ENCODE results near the gene FOSL2.
A peak's percentile ranks its signal among the peaks of the same experiment; 100 is the strongest.

Gene FOSL2

DNA sequence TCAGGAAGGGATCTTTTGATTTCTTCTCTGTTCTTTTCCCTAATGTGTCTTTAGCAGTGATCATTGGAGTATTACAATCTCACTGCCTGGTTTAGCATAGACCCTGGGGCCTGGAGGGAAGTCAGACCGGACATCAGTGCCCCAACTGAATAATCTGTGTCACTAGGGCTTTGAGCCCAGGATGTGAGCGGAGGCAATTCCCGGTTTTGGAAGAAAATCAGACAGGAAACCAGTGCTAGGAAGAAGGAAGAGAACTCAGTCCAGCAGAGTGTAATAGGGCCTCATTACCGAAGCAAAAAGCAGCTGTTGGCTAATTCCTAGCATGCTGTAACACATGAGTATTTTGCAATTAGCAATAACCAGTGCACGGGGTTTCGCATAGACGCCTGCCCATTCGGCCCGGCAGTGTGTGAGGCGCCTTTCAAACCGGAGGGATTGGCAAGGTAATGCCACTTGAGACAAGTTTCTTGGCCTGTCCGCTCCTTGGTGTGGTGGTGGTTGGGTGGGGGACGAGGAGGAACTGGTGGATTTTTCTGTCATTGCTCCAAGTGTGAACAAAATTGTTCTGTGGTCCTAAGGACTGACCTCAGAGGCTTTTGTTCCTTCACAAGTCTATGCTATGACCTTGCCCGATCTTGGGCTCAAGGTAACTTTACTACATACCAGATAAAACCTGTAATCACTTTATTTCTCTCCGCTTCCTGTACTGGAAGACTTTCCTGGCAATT lies 2.8 kb downstream of the FOSL2 start:
- DNase-seq (ENCODE audit: low spot score): peak; percentile 73

DNA sequence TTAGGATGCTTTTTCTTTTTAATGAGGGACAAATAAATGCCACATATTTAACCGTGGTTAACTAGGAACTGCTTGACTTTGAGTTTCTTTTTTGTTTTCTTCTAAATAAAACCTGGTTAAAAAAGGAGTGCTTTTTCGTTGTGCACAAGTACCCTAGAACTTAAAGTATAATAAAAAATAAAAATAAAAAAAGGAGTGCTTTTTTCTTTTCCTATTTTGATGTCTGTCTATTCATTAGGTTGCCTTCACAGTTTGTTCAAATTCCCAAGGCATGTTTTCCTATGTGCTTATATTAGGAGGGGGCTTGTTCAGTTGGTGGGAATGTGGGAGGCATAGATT lies 4.4 kb downstream of the FOSL2 start:
- no peak for DNase-seq (ENCODE audit: low spot score)

DNA sequence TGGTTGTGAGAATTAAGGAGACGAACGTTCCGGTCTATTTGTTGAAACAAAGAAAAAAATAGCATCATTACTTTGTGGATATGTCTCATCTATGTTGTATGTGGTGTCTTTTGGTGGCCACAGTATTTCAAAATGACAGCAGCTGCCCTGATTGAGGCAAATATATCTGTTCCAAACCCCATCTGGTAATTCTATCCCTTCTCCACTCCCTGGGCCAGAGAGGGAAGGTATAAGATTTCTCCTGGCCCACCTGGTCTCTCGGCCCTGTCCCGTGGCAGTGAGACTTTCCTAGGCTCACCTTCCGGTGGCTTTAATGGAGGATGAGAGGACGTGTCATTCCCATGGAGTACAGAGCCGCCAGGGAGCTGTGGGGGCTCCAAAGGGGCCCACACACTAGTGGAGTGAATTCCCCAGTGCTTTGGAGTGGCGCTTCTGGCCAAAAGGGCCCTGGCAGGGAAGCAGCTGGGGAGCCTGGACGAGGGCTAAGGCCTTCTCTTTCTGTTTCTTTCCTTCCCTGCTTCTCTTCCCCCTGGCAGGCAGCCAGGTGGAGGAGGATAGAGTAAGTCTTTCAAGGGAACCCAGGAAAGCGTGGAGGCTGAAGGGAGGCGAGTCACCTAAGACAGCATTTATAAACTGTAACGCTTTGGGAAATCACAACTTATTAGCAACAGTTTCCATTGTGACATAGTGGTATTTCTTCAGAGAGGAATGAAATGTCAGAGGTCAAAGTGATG lies 5.6 kb downstream of the FOSL2 start:
- no peak for DNase-seq (ENCODE audit: low spot score)

DNA sequence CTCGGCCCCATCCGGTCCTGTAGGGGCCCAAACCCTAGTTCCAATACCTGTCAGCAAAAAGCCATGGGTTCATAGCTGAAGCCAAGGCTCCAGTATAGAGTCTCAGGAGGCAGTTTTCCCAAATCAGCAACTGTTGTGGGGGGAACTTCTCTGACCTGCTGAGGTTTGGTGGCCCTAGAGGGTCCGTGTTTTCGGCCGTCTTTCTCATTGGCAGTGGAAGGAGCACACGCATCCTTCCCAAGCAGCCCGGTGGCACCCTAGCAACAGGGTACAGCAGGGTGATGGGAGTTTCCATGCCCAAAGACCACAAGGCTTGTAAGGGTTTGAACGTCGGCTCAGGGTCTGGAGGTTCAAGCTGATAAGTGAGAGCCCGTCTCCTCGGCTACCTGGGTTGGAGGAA lies 6.6 kb downstream of the FOSL2 start:
- DNase-seq (ENCODE audit: low spot score): no peak

DNA sequence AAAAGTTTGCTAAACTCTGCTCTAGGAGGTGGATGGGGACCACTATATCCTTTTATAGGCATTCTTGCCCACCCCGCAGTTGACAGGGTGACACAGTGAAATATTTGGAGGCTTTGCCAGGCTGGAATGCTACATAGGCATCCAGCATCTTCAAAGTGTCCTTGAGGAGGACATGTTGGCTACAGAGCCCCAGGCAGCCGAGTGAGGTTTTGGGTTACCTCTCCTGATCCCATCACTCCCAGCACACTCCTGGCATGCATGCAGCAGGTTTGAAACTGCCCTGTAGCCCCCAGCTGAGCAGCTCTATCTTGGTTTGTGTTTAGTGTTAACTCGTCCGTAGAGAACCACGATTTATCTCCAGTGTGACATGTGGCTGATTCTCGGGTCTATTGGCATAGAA lies 7.3 kb downstream of the FOSL2 start:
- no peak for DNase-seq (ENCODE audit: low spot score)

DNA sequence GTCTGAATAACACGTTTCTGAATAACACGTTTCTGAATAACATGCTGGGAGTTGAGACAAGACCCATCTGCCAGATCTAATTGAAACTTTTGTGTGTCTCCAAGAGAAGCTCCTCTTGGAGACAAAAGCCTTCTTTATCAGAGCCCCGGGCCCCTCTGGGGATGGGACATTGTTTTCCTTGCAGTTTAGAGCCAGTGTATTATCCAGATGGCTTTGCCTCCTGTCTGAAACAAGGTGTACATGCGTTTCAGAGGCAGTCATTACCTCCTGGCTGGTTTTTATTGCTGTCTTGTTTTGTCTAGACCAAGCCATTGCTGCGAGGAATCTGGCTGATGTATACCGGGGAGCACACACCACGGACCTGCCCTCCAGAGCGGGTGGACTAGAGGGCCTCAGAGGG lies 7.8 kb downstream of the FOSL2 start:
- no peak for DNase-seq (ENCODE audit: low spot score)

DNA sequence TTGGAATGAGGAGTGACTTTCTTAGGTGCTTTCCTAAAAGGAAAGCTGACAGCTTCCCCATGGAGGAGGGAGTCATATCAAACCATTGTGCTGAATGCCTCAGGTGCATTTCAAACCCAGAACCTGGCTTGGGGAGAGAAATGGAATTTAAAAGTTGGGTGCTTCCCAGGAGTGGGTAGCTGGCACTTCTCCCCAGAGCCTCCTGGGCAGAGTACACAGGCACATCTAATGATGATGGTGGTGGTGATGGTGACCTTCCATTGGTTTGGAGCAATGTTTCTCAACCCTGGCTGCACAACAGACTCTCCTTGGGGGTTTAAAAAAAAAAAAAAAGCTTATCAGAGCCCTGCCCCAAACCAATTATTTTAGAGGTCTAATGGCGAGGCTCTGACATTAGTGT lies 8.3 kb downstream of the FOSL2 start:
- no peak for DNase-seq (ENCODE audit: low spot score)

DNA sequence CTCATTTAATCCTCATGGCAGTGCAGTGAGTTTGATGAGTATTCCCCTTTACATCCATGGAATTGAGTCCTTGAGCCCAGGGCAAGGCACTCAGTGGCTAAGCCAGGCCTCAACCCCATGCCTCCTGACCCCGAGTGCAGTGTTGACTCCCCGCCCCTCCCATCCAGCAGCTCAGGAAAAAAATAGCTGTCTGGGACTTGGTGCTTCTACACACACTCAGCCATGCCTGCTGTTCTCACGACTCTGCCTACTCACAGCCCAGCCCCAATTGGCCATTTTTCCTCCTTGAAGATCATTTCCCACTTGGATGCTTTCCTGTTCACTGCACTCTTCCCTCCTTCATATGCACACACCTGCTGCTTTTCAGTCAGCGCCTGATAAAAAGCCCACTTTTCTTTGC lies 8.8 kb downstream of the FOSL2 start:
- no peak for DNase-seq (ENCODE audit: low spot score)

DNA sequence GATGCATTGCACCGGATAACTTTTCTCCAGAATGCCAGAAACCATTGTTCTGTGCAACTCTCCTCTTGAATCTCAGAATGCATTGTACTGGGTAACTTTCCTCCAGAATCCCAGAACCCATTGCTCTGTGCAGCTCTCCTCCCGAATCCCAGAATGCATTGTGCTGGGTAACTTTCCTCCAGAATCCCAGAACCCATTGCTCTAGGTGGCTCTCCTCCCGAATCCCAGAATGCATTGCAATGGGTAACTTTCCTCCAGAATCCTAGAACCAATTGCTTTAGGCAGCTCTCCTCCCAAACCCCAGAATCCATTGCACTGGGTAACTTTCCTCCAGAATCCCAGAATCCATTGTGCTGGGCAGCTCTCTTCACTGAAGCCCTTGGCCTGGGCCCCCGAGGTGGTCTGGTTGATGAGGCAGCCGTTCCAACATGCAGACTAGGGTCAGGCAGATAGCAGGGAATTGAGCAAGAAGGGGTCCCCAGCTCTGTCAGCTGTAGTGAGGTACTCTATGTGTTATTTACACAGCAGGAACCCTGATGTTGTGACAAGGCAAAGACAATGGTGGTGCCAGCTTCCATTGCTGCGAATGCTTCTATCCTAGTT lies 9.4 kb downstream of the FOSL2 start:
- no peak for DNase-seq (ENCODE audit: low spot score)

DNA sequence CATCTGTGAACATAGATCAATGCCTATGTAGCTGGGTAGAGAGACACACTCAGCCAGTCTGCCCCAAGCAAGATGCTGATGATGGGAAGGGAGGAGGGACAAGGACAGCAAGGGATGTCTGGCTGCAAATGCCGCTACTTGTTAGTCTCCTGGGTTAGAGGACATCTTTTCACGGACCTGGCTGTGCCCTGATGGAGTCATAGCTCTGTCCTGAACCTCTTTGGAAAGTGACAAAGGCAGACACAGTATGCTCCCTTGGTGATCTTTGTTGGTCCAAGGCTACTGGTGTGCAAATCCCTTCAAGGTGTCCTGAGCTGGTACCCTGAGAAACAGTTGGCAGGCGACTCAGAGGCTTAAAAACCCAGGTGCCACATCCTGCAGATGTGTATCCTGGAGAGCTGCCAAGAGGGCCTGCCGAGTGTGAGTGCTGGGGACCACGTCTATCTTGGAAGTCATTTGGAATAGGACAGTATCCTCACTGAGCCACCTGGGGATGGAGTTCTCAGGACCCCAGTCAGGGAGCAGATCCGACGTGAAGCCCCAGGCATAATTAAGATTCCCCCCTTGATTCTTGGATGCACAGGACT lies 10.8 kb downstream of the FOSL2 start:
- DNase-seq (ENCODE audit: low spot score): no peak

DNA sequence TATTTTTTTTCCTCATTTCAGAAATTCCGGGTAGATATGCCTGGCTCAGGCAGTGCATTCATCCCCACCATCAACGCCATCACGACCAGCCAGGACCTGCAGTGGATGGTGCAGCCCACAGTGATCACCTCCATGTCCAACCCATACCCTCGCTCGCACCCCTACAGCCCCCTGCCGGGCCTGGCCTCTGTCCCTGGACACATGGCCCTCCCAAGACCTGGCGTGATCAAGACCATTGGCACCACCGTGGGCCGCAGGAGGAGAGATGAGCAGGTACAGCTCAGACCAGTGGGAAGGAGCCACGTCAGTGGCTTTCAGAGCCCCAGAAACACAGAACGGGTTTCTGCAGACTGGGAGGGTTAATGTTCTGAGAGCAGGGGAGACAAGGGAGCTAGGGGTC lies 11.4 kb downstream of the FOSL2 start:
- DNase-seq (ENCODE audit: low spot score): no peak

DNA sequence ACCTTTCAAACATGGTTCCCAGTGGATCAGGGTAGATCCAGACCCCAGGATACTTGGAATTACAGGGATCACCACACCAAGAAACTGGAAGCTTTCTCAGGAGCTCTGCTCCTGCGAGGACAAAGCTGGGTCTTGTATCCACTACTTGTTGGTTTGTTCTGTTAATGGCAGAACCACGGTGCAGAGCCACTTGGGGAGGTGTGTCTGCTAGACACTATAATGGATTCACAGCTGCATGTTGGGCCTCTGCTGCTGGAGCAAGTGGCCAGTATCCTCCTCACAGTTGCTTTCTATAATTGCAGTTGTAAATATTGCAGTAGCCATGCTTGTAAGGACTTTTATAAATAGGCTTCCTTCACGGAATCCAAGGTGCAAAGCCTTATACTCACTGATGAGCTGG lies 12.9 kb downstream of the FOSL2 start:
- no peak for DNase-seq (ENCODE audit: low spot score)

DNA sequence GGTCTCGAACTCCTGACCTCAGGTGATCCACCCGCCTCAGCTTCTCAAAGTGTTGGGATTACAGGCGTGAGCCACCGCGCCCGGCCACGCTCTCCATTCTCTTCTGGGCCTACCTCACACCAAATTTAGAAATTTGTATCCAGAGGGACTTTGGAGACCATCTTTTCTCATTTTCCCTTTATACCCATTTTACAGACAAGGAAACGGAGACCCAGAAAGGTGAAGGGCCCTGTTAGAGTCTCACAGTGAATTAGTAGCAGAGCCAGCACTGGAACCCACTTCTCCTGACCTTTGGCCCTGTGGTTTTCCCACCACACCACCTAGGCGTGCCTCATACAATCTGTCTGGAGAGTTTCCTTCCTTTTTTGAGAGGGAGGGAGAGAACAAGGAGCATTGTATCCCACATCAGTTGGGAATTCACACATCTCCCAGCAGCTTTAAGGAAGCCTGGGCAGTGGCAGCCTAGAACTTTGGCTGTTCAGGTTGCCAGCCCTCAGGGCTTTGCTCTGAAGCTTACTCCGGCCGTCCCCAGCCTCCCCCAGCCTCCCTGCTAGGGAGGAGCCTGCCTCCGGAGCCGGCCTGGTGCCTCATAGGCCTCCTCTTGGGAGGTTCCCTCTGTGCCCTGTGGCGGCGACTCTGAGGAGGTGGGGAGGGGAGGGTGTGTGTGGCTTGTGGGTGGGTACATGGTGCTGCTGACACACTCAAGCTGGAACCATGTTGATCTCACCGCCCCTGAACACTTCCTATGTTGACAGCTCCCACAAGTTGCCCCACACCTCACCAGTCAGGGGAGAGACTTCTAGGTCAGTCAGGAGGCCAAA lies 13.8 kb downstream of the FOSL2 start:
- peak; percentile 66 for DNase-seq (ENCODE audit: low spot score)

DNA sequence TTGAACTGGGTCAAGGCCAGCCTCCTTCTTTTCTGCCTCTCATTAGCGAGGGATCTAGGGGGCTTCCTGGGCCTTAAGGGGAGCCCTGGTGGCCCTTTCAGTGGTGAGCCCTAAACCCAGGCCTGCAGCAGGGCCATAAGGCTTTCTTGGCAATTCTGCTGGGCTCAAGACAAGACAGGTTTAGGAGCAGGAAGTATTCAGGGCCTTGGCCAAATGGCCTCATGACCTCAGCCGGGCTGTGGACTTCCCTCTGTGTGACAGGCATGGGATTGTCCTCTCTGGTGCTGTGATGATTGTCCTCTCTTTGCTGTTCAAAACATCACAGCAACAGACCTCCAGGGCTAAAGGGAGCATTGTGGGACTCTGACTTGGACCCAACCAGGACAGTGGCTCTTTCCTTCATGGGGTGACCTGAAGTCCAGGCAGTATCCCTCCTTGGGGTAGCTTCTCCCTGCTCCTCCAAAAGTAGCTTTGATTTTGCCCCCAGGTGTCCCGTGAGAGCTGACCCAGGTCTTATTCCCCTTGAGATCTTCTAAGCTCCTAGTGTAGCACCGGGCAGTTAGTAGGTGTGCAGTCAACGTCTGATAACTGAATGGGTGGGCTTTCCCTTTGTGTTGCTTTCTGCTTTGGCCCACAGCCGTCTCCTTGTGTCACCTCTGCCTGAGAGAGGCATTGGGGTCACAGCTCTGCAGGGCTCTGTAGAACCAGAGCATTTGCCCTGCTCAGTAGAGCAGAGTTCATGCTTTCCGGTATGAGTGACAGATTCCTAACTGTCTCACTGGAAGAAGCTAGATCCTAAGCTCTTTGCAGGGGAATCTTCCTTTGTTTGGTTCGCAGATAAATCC lies 14.7 kb downstream of the FOSL2 start:
- DNase-seq (ENCODE audit: low spot score): no peak

DNA sequence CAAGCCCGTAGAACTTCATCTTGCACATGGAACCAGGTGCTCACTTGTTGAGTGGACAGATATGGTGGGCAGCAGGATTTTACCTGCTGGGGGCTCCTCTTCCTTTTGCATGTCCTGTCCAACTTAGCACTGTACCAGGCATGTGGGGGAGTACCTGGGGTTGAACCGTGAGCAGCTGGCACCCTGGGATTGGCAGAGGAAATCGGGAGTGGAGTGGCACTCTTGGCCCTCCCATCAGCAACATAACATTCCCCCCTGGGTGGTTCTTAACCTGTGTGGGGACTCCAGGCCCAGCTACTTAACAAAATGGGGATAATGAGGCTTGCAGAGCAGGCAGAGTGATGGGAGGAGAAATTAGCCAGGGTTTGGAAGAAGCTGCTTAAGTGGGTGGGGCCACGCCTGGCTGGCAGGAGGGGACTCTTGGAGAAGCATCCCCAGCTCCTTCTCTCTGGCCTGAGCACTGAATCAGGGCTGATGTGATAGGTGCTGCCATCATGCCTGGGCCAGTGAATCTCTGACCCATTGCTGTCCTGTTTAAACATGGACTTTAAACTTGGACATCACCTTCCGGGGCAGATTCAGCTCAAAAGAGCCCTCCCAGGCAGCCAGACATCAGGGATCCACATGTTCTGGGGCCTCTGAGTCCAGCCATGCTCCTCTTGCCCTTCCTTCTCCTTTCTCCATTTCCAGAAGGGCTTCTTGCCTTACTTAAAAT lies 15.5 kb downstream of the FOSL2 start:
- DNase-seq (ENCODE audit: low spot score): no peak

DNA sequence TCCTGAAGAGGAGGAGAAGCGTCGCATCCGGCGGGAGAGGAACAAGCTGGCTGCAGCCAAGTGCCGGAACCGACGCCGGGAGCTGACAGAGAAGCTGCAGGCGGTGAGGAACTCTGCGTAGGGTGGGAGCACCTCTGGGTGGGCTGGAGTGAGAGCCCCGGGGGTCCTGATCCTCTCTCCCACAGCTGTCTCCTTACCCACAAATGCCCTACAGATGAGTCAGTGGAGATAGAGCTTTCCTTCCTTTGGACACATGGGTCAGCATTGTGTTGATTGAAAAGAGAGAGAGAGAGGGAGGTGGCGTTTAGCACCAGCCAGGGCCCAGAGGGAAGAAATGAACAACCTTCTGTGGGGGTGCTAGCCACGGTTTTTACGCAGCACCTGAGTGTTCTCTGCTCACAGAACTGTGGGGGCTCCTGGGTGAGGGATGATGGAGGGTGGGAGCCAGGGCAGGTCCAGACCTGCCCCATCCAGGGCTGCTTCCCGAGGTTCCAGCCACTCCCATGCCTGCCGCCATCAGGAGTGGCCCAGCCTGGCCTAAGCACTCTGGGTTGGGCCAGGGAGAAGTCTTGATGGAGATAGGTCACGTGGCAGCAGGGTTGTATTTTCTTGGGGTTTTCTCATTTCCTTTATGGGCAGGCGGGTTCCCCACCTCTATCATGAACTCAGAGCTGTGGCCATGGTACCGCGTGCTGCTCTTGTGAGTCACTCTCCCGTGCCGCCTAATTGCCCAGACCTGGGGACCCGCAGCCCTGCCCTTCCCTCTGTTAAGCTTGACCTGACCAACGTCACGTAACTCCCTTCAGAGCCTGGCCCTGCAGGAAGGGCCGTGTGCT lies 16.3 kb downstream of the FOSL2 start:
- DNase-seq (ENCODE audit: low spot score): peak; percentile 78

DNA sequence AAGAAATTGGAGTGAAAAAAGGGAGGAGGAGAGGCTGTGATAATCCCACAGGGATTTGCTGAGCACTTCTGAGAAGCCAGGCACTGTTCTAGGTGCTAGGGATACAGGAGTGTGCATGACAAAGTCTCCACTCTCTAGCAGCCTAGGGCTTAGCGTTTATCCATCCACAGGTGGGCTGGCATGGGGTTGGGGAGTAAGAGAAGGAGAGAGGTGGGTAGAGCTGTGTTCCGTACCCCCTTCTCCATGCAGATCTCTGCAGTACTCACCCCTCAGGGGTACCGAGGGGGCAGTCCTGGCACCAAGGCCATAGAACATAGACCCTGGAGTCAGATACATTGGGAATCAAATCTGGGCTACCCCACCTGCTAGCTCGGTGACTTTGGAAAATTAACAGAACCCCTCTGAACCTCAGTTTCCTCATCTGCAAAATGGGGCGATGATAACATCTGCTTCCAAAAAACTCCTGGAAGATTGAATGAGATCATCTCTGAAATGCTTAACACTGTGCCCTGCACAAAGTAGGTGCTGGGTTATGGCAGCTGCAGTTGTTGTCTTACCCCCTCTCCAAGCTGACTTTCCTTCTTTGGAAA lies 18.6 kb downstream of the FOSL2 start:
- no peak for DNase-seq (ENCODE audit: low spot score)

DNA sequence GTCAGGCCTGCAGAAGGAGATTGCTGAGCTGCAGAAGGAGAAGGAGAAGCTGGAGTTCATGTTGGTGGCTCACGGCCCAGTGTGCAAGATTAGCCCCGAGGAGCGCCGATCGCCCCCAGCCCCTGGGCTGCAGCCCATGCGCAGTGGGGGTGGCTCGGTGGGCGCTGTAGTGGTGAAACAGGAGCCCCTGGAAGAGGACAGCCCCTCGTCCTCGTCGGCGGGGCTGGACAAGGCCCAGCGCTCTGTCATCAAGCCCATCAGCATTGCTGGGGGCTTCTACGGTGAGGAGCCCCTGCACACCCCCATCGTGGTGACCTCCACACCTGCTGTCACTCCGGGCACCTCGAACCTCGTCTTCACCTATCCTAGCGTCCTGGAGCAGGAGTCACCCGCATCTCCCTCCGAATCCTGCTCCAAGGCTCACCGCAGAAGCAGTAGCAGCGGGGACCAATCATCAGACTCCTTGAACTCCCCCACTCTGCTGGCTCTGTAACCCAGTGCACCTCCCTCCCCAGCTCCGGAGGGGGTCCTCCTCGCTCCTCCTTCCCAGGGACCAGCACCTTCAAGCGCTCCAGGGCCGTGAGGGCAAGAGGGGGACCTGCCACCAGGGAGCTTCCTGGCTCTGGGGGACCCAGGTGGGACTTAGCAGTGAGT lies 19.4 kb downstream of the FOSL2 start:
- DNase-seq (ENCODE audit: low spot score): no peak

DNA sequence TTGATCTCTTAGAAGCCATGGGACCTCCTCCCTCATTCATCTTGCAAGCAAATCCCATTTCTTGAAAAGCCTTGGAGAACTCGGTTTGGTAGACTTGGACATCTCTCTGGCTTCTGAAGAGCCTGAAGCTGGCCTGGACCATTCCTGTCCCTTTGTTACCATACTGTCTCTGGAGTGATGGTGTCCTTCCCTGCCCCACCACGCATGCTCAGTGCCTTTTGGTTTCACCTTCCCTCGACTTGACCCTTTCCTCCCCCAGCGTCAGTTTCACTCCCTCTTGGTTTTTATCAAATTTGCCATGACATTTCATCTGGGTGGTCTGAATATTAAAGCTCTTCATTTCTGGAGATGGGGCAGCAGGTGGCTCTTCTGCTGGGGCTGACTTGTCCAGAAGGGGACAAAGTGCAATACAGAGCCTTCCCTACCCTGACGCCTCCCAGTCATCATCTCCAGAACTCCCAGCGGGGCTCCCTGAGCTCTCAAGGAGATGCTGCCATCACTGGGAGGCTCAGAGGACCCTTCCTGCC lies 20.0 kb downstream of the FOSL2 start:
- DNase-seq (ENCODE audit: low spot score): no peak

Measured in kidney capillary endothelial cell (primary cell).